RPMI7951 (cell line): Measurements from ENCODE around the gene HTRA3. TPM values are rescaled to one million over a fixed set of nuclear protein-coding genes. Genes with fewer than 3 reads are reported as not detected.
A peak's percentile ranks its signal among the peaks of the same experiment; 100 is the strongest.
"Not testable (repeated sequence)": the region's sequence is repeated elsewhere in the genome, so short reads cannot be mapped to it uniquely, and the experiment has no call there.

Experiments
- DNase-seq: peaks from one replicate; pipeline ENCODE4 v3.0.0-alpha.2; 2012; ENCODE audit warnings: low read depth
- total RNA-seq: library from RNA; depleted of rRNA; stranded (reverse); fragments of >200 nt; shearing (Covaris generic); gene quantifications from 2 replicates; pipeline ENCODE4 v1.2.3, GENCODE V29; 2014

Gene HTRA3
- total RNA-seq, 1 experiment from 2014 or later: 7.8 TPM

DNA sequence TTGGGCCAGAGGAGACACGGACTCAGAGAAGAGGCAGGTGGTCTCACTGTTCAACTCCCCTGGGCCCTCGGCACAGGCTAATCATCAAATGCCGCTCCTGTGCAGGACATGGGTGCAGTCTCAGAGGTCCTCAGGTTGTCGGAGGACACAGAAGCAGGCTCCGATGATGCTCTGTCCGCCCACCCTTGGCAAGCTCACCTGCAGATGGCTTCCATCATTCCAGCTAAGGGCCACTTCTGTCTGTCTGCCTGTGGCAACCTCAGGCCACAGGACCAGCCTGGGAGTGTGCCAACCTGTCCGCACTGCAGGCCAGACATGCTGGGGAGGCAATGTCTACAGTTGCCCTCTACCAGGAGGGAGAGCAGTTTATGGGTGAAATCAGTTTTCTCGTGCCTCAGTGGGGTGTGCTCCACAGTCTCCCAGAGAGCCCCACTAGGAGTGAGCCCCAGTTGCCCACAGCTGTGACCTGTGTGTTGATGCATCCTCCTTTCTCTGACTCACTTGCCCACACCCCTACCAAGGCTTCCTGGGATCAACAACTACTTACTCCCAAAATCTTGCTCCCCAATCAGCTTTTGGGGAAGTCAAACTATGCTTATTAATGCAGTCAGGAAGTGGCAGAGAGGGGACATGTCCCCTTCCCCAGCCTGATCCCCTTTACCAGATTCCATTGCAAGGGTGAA, 55.9 kb downstream of the HTRA3 start:
- DNase-seq: no peak

DNA sequence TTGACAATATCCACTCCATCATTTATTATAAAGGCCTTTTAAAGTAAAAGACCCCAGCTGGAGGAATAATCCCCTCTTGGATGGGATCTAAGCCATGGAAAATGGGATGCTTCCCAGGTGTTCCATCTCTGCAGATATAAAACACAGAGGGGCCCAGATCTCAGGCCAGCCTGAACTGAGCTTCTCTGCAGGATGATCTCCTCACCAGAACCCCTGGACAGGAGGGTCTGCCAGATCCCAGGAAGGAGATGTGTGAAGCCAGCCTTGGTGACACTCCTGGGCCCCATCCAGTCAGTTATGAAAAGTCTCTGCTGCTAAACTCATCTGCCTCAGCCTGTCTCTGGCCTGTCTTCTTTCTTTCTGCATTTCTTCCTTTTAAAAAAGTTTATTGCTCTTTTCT, 56.7 kb downstream of the HTRA3 start:
- DNase-seq: no peak

DNA sequence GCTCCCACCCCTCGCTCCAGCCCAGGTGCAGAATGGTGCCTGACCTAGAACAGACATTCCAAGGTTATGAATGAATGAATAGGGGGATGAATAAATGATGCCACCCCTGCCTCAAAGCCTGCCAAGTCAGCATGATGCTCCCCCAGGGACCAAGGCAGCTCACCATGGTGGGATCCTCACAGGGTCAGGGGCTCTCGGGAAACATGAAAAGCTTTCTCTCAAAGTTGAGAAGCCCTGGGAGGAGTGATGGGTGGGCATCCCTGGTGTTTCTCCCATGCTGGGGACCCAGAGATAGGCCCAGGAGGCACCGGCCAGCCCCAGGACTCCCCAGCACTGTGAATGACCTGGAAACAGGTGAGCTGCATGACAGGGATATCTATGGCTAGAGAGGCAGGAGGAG, 58.9 kb downstream of the HTRA3 start:
- DNase-seq: no peak

DNA sequence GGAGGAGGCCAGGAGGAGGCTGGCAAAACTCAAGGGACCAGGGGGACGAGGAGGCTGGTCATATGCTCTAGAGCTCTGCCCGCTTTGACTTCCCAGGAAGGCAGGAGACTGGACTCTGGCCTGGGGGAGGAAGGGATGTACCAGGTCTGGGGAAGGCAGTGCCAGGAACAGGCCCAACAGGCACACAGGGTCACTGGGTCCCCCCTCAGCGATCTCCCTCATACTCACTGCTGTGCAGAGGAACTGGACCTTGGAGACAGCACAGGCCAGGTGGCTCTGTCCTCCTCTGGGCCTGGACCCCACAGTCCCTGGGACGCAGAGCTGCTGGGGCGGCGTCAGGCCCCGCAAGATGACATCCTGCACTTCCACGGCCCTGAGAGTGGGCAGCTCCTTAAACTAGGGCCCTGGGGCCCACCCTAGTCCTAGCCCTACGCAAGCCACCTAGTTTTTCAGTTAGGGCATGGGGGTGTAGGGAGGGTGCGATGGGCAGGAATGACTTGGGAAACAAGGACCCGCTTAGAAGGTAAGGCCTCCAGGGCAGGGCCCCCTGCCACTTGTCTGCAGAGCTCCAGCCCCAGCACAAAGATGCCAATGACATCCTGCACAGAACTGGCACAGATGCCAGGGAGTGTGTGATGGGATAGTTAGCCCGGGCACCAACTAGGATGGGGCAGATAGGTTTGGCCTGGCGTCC, 59.5 kb downstream of the HTRA3 start:
- DNase-seq: no peak

DNA sequence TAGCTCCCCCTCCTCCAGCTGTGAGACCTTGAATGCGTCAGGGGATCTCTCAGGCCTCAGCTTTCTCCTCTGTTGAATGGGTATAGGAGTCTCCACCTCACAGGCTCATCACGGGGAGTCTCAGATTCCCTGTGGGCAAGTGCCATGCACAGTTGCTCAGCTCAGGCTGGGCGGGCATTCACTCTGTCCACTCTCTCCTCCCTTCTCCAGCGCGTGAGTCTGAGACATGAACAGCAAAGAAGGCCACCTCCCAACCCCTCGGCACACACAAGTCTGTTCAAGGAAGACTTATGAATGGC, 60.0 kb downstream of the HTRA3 start:
- no peak for DNase-seq

DNA sequence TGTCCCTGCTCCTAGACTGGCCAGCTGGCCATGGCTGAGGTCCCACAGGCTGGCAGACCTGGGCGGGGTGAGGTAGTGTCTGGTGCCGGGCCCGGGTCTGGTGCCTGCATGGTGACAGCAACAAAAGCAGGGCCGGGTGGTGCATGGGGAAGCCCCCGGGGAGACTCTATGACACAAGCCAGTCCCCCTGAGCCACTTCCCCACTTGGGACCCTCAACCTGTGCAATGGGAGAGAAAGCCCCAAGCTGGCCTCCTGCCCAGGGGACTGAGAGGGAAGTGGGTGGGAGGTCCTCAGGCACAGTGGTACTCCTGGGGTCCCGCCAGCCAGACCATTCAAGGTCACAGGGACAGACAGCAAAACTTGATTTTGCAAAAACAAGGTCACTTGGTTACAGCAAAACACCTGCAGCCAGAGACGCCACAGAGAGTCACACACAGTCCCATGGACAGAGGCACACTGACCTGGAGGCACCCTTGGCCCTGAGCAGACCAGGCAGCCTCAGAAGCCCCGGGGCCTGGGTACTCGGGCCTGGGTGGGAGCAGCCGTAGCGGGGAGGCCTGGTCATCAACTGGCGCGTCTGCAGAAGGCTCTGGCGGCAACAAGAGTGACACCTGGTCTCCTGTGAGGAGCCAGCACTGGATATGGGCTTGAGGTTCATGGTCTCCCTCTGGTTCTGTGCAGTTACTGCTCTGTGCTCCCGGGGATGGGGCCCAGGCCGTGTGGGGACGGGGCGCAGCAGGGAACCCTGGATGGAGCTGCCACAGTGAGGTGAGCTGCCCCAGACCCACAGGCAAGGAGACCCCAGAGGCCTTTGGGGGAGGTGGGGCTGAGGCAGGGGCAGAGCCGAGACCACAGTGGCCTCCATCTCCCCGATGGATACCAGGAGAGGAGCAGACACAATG, 60.6 kb downstream of the HTRA3 start:
- no peak for DNase-seq

DNA sequence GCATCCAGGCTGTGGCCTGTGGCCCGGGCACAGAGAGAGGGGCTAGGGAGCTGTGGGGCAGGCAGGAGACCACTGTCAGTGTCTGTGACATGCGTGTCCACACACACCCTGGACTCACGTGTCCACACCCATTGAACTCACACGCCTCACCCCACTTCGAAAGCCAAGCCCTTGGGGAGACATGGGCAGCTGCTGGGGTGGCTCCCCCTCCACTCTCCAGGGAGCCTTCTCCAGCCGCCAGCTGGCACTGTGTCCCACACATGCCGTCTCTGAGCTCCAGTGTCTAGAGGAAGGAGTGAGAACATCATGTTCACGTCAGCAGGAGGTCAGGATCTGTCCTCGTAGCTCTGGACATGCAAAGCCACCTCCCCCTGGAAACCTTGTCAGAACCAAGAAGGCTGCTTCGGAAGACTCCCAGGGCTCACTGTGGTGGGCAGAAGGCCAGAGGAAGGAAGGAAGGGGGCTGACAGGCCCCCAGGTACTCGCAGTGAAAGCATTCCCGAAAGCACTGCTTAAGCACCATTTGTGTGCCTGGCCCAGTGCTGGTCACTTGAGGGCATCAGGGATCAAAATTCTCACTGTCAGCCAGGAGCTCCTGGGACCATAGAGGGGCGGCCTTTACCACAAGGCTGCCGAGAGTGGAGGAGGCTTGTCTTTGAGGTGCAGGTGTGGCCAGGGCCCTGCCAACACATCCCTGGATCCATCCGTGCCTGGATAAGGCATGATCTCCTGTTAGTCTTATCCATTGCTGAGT, 61.4 kb downstream of the HTRA3 start:
- no peak for DNase-seq

DNA sequence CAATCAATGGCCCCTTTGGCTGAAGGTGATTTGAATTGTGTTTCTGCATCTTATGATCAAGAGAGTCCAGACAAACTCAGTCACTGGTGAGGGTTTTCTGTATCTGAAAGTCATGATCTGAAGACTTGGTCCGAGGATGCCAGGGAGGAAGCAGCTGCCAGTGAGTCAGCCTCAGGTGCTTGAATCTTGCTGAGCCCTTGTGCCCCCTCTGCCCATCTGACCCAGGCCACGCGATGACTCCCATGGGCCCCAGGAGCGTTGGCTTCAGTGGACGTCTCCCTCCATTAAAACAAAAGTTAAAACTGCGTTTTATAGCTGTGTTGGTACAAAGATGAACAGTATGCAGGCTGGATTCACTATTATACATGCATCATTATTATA, 62.0 kb downstream of the HTRA3 start:
- no peak for DNase-seq

DNA sequence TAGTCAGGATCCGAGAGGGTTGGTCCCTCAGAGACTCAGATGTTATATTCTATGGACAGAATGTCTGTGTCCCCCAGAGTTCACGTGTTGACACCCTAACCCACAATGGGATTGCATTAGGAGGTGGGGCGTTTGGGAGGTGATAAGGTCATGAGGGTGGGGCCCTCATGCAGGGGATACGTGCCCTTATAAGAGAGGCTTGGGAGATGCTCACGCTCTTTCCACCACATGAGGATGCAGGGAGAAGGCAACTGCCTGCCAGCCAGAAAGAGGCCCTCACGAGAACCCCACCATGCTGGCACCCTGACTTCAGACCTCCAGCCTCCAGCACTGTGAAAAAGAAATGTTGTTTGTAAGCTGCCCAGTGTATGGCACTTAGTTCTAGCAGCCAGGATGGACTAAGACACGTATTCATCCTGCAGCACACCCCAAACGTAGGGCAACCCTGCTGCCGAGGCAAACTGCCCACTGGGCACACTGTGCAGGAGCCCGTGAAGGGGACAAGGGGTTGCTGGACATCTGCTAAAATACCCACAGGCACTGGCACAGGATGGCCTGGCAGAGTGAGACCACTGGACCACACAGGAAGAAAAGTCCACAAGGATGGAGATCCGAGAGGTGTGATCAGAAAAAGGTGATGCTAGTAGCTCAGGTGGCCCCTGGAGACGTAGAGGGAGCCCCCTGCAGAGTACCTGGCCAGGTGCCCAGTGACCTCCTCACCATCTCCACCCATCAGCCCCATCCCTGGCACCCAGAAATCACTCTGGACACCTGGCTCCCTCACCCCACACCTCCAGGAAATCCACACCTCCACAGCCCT, 62.7 kb downstream of the HTRA3 start:
- DNase-seq: no peak

DNA sequence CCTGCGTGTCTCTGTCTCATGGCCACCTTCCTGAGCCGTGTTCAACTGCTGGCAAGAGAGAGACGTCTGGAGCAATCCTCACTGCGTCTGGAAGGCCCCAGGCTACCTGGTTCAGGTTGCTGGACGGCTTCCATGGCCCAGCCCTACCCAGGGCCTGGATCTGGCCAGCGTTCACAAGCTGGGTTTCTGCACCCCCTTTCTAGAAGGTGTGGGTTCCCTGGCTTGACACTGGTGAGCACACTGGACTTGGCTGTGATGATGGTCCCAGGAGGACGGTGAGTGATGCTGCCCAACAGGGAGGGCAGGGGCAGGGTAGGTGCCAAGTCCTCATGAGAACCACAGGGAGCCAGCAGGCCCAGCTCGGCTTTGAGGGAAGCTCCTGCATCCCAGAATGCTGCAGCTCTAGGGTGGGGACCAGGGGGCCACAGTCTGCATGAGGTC, 63.4 kb downstream of the HTRA3 start:
- DNase-seq: no peak

DNA sequence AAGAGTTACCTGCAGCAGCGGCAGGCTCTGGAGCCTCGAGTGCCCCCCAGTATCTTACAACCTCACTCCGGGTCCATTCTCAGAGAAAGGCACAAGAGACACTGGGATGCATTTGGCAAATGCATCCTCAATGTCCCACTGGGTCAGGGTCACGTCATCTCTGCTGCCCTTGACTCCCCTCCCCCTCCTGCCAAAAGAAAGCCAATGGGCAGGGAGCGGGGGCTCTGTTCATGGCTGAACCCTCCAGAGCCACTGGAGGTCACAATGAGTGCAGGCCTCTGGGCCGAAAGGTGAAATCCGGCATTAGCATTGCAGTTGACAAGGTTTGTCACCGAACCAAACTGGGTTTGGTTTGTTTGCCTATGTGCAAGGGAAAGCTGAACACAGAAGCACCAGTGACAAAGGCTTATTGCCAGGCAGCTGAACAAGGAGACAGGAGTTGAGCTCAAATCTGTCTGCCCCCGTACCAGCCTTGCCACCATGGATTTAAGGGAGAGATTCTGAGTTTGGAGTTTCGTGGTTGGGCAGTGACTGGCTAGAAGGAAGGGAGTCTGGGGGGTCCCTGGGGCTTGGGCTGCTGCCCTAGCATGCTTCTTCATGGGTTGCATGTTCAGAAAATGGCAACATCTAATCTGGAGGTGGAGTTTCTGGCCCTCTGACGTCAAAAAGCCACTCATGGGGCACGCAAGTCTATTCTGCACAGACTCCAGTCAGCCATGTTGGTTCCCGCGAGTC, 64.3 kb downstream of the HTRA3 start:
- DNase-seq: no peak

DNA sequence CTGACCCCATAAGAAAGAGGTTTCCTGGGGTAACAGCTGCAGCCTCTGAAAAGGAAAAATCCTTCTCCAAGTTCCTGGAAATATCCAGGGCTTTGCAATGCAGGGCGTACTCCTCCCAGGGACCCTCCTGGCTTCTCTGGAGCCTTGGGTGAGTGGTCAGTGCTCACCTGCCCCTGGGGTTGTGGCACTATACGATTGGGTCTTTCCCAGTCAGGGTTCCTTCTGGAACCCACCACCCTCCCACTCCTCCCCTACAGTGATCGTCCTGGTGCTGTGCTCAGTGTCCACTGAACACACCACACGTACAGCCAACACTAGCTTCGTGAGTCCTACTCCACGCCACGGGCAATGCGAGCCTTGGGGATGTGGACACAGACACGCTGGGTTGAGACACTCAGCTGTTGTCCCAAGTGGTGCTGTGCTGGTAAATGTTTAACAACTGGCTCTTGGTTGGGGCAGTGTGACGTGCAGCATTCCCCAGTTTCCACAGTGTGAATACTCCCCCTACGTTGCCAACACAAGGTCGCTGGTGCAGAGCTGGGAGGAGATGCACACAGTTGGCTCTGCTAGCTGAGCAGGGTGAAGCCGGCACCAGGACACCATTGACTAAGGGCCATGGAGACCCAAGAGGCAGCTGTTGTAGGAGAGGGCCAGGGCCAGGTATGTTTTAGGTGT, 65.4 kb downstream of the HTRA3 start:
- no peak for DNase-seq

DNA sequence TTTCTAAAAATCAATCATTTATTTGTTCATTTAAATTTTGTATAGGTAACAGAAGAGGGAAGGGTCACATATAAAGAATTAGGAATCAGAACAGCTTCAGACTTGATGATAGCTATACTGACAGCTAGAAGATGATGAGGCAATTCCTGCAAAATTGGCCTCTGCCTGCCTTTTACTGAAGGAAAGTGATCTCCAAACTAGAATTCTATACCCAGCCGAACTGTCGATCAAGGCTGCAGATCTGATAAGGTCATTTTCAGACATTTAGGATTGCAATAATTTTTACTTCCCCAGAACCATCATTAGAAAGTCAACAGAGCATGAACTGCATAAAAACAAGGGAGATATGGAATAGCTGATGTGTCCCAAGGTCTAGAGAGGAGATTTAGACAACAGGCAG, 66.3 kb downstream of the HTRA3 start:
- DNase-seq: no peak

DNA sequence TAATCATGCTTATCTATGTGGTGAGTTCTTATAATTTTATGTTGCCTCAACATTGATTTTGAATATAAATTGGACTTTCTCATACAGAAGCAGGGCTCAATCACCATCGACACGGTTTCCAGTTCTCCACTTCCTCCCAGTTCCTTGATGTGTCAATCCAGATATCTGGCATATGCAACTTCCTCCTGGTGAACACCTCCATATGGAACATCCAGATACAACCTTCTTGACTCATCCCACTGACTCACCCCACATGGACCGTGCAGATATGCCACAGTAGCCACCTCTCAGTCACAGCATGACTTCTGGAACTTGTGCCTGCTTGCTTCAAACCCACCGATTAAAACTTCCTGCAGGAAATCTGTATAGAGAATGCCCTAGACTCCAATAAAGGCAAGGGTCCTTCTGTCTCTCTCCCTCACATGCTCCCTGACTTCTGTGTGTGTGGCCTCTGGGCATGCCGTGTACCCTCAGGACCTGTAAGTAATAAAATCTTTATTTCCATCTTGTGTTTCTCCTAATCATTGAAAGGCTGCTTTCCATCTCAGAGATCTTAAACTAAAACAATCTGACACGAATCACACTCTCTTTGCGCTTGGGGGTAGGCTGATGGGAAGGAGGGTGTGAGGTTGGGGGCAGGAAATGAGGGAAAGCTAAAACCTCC, 67.0 kb downstream of the HTRA3 start:
- DNase-seq: peak; percentile 87

DNA sequence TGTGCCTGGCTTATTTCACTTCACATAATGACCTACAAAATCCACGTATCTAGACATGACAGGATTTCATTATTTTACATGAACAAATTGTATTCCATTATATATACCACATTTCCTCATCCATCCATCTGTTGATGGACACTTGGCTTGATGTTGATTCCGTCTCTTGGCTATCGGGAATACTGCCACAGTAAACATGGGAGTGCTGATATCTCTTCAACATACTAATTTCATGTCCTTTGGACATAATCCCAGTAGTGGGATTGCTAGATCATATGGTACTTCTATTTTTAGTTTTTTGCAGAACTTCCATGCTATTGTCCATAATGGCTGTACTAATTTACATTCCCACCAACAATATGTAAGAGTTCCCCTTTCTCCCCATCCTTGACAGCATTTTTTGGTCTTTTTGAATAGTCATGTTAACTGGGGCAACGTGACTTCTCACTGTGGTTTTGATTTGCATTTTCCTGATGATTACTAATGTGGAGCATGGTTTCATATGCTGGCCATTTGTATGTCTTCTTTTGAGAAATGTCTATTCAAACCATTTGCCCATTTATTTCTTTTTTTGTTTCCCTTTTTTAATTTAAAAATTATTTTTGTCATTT, 68.9 kb downstream of the HTRA3 start:
- DNase-seq: no peak

DNA sequence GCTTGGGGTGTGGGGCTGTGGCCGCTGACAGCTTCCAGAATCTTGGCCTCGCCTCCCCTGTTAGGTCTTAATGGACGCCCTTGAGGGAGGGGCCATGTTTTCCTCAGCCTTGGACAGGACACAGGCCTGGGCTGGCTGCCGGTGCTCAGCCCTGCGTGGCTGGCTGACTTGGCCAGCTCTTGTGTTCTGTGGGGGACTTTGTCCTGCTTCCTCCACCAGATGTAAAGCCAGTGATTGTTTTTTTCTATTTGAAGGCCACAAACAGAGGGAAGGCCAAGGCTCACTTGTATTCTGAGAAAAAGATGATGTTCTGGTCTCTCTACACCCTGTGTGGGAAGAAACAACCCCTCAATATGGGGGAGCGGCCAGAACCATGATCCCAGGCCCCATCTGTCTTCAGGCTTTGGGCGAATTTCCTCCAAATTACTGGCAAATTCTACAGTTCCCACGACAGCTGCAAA, 71.3 kb downstream of the HTRA3 start:
- no peak for DNase-seq

DNA sequence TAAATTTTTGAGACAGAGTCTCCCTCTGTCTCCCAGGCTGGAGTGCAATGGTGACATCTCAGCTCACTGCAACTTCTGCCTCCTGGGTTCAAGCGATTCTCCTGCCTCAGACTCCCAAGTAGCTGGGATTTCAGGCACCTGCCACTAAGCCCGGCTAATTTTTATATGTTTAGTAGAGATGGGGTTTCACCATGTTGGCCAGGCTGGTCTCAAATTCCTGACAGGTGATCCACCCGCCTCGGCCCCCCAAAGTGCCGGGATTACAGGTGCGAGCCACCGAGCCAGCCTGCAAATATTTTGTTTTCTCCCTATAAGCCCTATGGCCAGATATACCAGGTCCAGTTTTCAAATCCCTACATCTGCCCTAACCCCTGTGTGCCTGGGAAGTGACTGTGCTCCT, 71.7 kb downstream of the HTRA3 start:
- DNase-seq: not testable (repeated sequence)

DNA sequence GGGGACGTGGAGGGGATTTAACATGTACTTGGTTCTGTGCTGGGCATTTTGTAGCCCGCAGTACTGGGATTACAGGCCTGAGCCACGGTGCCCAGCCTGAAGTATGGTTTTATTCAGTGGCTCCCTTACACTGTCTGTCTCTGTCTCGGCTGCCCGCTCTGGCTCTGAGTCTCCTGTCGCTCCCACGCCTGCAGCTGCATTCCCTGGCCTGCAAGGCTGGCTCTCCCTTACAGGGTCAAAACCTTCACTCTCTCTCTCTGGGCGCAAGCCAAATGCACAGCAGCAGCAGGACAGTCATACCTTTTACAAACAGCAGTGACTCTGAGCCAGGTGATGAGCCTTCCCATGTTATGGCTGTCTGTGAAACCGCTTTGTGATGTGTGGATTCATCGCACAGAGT, 72.1 kb downstream of the HTRA3 start:
- DNase-seq: no peak
